HUES6 (cell line): ENCODE results near the gene BRD9.

Experiments used
- H3K27ac ChIP-seq: 2 replicates; pipeline ENCODE4 v1.7.0; 2013; ENCODE audit warnings: low read depth, mild to moderate bottlenecking, low read length, inconsistent platforms
- H3K27me3 ChIP-seq: 2 replicates; pipeline ENCODE4 v1.6.1; 2013; ENCODE audit warnings: low read length; ENCODE audit not compliant: control insufficient read depth, insufficient read depth
- H3K36me3 ChIP-seq: 2 replicates; pipeline ENCODE4 v1.6.1; 2013; ENCODE audit warnings: low read length; ENCODE audit not compliant: control insufficient read depth, insufficient read depth
- H3K4me1 ChIP-seq: 2 replicates; pipeline ENCODE4 v1.6.1; 2013; ENCODE audit warnings: low read length; ENCODE audit not compliant: control insufficient read depth, insufficient read depth
- H3K4me3 ChIP-seq: 2 replicates; pipeline ENCODE4 v1.5.1; 2013; ENCODE audit warnings: low read depth, low read length
- H3K9ac ChIP-seq: one replicate; pipeline ENCODE4 v1.6.1; 2013; ENCODE audit warnings: mild to moderate bottlenecking, low read length
- H3K9me3 ChIP-seq: 2 replicates; pipeline ENCODE4 v1.6.1; 2013; ENCODE audit warnings: low read depth, low read length; ENCODE audit not compliant: control insufficient read depth, insufficient read depth

Gene BRD9

GRCh38 chr5:875931-876330 lies 16.7 kb downstream of the BRD9 start:
- Histone ChIP-seq H3K36me3 (peaks cover 78% of the 10 kb centered on the region), H3K9ac (no peak overlapping the region), H3K4me3 (no peak overlapping the region), H3K9me3 (no peaks in the 10 kb centered on the region), H3K27ac (no peak overlapping the region), H3K27me3 (no peaks in the 10 kb centered on the region), H3K4me1 (no peaks in the 10 kb centered on the region)

- Histone ChIP-seq H3K27me3 (no peaks in the 10 kb centered on the region), H3K36me3 (peaks cover 99% of the 10 kb centered on the region), H3K4me1 (no peaks in the 10 kb centered on the region), H3K4me3 (no peak overlapping the region), H3K9me3 (no peaks in the 10 kb centered on the region), H3K27ac (no peak overlapping the region), H3K9ac (no peak overlapping the region)
Measured at GRCh38 chr5:873328-873727, 19.3 kb downstream of the BRD9 start.

- Histone ChIP-seq H3K27me3 (no peaks in the 10 kb centered on the region), H3K9ac (no peak overlapping the region), H3K4me3 (no peak overlapping the region), H3K36me3 (peaks cover 99% of the 10 kb centered on the region), H3K4me1 (no peaks in the 10 kb centered on the region), H3K9me3 (no peaks in the 10 kb centered on the region), H3K27ac (no peak overlapping the region)
Measured at GRCh38 chr5:872301-872700, 20.3 kb downstream of the BRD9 start.

- H3K27me3 ChIP-seq, result no peaks in the 10 kb centered on the region
- no peak overlapping the region for H3K27ac ChIP-seq
- peaks cover 99% of the 10 kb centered on the region for H3K36me3 ChIP-seq
- no peaks in the 10 kb centered on the region for H3K4me1 ChIP-seq
- no peak overlapping the region for H3K4me3 ChIP-seq
- H3K9me3 ChIP-seq, result no peaks in the 10 kb centered on the region
- H3K9ac ChIP-seq, result no peak overlapping the region
Measured at GRCh38 chr5:871596-872298, 20.9 kb downstream of the BRD9 start.

- H3K4me1 ChIP-seq, result no peaks in the 10 kb centered on the region
- H3K9ac ChIP-seq, result no peak overlapping the region
- no peak overlapping the region for H3K27ac ChIP-seq
- H3K9me3 ChIP-seq, result no peaks in the 10 kb centered on the region
- peaks cover 97% of the 10 kb centered on the region for H3K36me3 ChIP-seq
- no peaks in the 10 kb centered on the region for H3K27me3 ChIP-seq
- H3K4me3 ChIP-seq, result no peak overlapping the region
Measured at GRCh38 chr5:870956-871355, 21.6 kb downstream of the BRD9 start.

GRCh38 chr5:868428-869135 lies 24.0 kb downstream of the BRD9 start:
- Histone ChIP-seq H3K27ac (no peak overlapping the region), H3K9ac (no peak overlapping the region), H3K36me3 (peaks cover 98% of the 10 kb centered on the region)

GRCh38 chr5:867300-867870 lies 25.2 kb downstream of the BRD9 start:
- Histone ChIP-seq H3K27ac (no peak overlapping the region), H3K4me1 (no peaks in the 10 kb centered on the region), H3K36me3 (peaks cover 98% of the 10 kb centered on the region), H3K27me3 (no peaks in the 10 kb centered on the region), H3K9ac (no peak overlapping the region), H3K9me3 (no peaks in the 10 kb centered on the region), H3K4me3 (no peak overlapping the region)

More at GRCh38 chr5:868428-869135, 24.0 kb downstream of the BRD9 start:
- no peak overlapping the region for H3K4me3 ChIP-seq
- H3K27me3 ChIP-seq, result no peaks in the 10 kb centered on the region
- no peaks in the 10 kb centered on the region for H3K9me3 ChIP-seq
- no peaks in the 10 kb centered on the region for H3K4me1 ChIP-seq

- Histone ChIP-seq H3K4me3 (no peak overlapping the region), H3K9me3 (no peaks in the 10 kb centered on the region), H3K9ac (no peak overlapping the region), H3K27me3 (no peaks in the 10 kb centered on the region), H3K4me1 (no peaks in the 10 kb centered on the region), H3K36me3 (peaks cover 91% of the 10 kb centered on the region), H3K27ac (no peak overlapping the region)
Measured at GRCh38 chr5:865771-866170, 26.8 kb downstream of the BRD9 start.

- Histone ChIP-seq H3K4me3 (no peak overlapping the region), H3K4me1 (no peaks in the 10 kb centered on the region), H3K27me3 (no peaks in the 10 kb centered on the region), H3K9me3 (no peaks in the 10 kb centered on the region), H3K27ac (no peak overlapping the region), H3K9ac (no peak overlapping the region), H3K36me3 (peaks cover 84% of the 10 kb centered on the region)
Measured at GRCh38 chr5:865168-865521, 27.5 kb downstream of the BRD9 start.

- H3K27me3 ChIP-seq, result no peaks in the 10 kb centered on the region
- H3K27ac ChIP-seq, result no peak overlapping the region
- no peaks in the 10 kb centered on the region for H3K9me3 ChIP-seq
- no peaks in the 10 kb centered on the region for H3K4me1 ChIP-seq
- H3K4me3 ChIP-seq, result no peak overlapping the region
- H3K9ac ChIP-seq, result no peak overlapping the region
- peaks cover 80% of the 10 kb centered on the region for H3K36me3 ChIP-seq
Measured at GRCh38 chr5:864492-865167, 28.0 kb downstream of the BRD9 start.

- H3K4me3 ChIP-seq, result no peak overlapping the region
- no peaks in the 10 kb centered on the region for H3K27me3 ChIP-seq
- no peaks in the 10 kb centered on the region for H3K9me3 ChIP-seq
- no peaks in the 10 kb centered on the region for H3K4me1 ChIP-seq
- H3K9ac ChIP-seq, result no peak overlapping the region
- no peak overlapping the region for H3K27ac ChIP-seq
- peaks cover 72% of the 10 kb centered on the region for H3K36me3 ChIP-seq
Measured at GRCh38 chr5:863244-863805, 29.3 kb downstream of the BRD9 start.
